Panc1 (cell line): ENCODE data around the gene SAMD4A.

Source experiments
- POLR2AphosphoS5 ChIP-seq: IDR thresholded peaks from 2 replicates; pipeline ENCODE4 v1.6.1; 2012; ENCODE audit warnings: mild to moderate bottlenecking, low read depth, low read length, moderate library complexity
- TF ChIP-seq, protein P1 (sequence below): fragments of 450-650 bp; IDR thresholded peaks from 2 replicates; pipeline ENCODE4 v1.5.1; 2017; ENCODE audit warnings: mild to moderate bottlenecking

- TF ChIP-seq, protein P1, sequence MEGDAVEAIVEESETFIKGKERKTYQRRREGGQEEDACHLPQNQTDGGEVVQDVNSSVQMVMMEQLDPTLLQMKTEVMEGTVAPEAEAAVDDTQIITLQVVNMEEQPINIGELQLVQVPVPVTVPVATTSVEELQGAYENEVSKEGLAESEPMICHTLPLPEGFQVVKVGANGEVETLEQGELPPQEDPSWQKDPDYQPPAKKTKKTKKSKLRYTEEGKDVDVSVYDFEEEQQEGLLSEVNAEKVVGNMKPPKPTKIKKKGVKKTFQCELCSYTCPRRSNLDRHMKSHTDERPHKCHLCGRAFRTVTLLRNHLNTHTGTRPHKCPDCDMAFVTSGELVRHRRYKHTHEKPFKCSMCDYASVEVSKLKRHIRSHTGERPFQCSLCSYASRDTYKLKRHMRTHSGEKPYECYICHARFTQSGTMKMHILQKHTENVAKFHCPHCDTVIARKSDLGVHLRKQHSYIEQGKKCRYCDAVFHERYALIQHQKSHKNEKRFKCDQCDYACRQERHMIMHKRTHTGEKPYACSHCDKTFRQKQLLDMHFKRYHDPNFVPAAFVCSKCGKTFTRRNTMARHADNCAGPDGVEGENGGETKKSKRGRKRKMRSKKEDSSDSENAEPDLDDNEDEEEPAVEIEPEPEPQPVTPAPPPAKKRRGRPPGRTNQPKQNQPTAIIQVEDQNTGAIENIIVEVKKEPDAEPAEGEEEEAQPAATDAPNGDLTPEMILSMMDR: no peak
- no peak for TF ChIP-seq POLR2AphosphoS5
Measured at GRCh38 chr14:54686219-54686870, 119.4 kb downstream of the SAMD4A start.
